Fibroblast of skin of scalp (primary cell): ENCODE data around the gene ERRFI1. TPM values are rescaled to one million over a fixed set of nuclear protein-coding genes. Genes with fewer than 3 reads are reported as not detected.
"Not testable (repeated sequence)": the region's sequence is repeated elsewhere in the genome, so short reads cannot be mapped to it uniquely, and the experiment has no call there.

Source experiments
- DNase-seq: peaks from one replicate; pipeline ENCODE4 v3.0.0-alpha.2; 2013
- polyA plus RNA-seq, 2 experiments: library from polyadenylated mRNA; unstranded; fragments of 120-200 nt; gene quantifications; one replicate each; pipeline ENCODE4 v1.2.1, GENCODE V29; 2013; ENCODE audit not compliant: insufficient read length in 2 of 2

The ERRFI1 gene, protein sequence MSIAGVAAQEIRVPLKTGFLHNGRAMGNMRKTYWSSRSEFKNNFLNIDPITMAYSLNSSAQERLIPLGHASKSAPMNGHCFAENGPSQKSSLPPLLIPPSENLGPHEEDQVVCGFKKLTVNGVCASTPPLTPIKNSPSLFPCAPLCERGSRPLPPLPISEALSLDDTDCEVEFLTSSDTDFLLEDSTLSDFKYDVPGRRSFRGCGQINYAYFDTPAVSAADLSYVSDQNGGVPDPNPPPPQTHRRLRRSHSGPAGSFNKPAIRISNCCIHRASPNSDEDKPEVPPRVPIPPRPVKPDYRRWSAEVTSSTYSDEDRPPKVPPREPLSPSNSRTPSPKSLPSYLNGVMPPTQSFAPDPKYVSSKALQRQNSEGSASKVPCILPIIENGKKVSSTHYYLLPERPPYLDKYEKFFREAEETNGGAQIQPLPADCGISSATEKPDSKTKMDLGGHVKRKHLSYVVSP
- polyA plus RNA-seq (2013, experiment 1 of 2; ENCODE audit: insufficient read length), result 52.0 TPM
- 57.1 TPM for polyA plus RNA-seq (2013, experiment 2 of 2; ENCODE audit: insufficient read length)

DNA sequence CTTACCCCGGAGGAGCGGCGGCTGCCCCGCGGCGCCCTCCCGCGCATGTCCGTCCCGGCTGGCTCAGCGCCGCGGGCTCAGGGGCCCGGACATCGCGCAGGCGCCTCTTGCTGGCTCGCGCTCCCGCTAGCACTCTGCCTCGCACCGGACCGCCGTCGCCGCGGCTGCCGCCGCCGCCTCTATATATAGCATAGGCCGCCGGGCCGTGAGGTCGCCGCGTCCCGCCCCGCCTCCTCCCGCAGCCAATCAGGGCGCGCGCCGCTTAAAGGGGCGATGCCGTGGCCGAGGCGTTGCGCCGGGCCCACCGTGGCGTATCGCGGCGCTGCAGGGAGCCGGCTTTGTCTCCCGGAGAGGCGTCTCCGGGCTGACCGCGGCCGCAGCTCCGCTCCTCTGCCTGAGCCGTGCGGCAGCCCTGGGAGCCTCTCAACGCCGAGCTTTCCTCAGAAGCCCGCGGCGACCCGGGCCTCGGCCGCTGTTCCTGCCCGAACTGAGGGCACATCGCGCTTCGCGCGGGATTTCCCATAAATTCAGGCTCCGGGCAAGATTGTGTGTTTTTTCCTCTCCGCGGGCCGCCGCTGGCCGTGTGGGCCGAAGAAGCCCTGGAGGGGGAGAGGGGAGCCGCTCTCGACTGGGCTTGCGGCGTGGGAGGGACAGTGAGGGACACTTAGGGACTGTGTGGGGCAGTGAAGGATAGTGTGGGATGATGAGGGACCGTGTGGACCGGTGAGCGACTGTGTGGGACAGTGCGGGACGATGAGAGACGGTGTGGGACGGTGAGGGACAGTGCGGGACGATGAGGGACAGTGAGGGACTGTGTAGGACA, at the start of gene ERRFI1:
TSS of gene ERRFI1 (minus strand) at position 157 of the 823 bp plus-strand sequence. CDS start 10,690 bp downstream, outside the sequence.
- peak; percentile 97 for DNase-seq

DNA sequence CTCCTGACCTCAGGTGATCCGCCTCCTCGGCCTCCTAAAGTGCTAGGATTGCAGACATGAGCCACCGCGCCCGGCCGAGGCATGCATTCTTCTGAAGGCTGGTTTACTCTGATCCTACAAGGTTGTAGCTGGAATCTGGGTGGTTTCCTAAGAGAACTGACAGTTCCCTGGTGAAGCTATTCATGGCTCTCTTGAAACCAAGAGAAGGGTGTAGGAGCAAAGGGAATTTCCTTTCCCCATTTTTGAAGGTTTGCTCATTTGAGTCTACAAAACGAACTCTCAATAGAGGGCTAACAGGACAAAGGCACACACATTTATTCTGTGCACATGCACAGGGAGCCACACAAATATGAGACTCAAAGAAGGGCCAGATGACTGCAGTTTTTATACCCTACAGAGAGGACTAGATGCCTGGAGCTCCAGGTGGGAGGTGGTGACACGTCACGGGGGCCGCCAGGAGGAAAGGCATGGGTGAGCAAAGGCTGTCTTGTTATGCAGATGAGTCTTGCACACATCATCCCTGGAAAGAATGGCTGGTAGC, 49.5 kb upstream of the ERRFI1 start:
- DNase-seq, result no peak

DNA sequence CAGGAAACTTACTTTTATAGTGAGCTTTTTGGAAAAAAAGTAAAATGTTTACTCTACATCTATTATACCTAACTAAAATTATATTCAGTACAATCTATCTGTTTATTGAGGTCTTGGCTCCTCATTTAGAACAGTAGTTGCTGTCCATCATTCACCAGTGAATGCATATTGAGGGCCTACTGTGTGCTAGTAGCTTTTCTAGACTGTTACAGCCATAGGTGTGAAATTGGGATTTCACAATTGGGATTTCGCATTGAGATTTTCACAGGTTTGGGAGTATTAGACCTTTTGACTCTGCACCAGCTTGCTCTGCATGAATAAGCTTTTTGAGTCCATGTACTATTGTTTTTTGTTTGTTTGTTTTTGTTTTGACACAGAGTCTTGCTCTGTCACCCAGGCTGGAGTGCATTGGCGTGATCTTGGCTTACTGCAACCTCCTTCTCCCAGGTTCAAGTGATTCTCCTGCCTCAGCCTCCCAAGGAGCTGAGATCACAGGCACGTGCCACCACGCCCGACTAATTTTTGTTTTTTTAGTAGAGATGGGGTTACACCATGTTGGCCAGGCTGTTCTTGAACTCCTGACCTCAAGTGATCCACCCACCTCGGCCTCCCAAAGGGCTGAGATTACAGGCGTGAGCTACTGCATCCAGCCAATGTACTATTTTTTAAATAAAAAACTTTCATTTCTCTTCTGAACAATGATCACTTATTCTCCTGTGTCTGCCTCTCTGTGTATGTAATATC, 47.2 kb upstream of the ERRFI1 start:
- DNase-seq, result no peak

DNA sequence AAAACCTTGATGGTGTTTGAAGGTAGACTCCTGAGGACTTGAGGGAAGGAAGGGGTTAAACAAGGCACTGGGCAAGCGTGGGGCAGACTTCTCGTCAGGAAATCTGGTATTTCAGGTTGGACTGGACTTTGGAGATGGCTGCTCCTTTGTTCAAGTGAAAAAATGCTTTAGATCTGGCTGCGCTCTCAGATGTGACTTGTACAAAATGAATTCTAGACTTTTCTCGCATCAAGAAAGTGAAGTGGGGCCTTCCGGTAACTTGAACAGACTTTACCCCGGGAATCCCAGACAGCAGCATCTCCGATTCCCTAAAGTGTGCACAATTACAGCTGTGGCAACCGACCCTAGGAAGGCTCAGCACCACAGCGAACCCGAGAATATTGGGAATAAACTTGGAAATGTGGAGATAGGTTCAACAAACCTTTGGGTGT, 44.3 kb upstream of the ERRFI1 start:
- no peak for DNase-seq

DNA sequence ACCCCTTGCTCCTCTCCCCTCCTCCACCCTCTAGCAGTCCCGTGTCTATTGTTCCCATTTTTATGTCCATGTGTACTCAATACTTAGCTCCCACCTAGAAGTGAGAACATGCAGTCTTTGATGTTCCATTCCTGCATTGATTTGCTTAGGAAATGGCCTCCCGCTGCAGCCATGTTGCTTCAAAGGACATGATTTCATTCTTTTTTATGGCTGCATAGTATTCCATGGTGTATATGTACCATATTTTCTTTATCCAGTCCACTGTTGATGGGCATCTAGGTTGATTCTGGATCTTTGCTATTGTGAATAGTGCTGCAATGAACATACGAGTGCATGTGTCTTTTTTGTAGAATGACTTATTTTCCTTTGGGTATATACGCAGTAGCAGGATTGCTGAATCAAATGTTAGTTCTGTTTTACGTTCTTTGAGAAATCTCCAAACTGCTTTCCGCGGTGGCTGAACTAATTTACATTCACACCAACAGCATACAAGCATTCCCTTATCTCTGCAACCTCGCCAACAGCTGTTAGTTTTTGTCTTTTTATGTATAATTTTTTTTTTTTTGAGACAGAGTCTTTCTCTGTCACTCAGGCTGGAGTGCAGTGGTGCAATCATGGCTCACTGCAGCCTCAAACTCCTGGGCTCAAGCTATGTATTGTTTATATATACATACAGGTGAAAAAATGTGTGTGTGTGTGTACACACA, 43.7 kb upstream of the ERRFI1 start:
- not testable (repeated sequence) for DNase-seq

DNA sequence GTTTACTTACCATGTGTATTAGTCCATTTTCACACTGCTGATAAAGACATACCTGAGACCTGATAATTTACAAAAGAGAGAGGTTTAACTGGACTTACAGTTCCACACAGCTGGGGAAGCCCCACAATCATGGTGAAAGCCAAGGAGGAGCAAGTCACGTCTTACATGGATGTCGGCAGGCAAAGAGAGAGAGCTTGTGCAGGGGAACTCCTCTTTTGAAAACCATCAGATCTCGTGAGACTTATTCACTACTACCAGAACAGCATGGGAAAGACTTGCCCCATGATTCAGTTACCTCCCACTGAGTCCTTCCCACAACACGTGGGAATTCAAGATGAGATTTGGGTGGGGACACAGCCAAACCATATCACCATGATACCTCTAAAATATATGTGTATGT, 39.3 kb upstream of the ERRFI1 start:
- peak; percentile 38 for DNase-seq

DNA sequence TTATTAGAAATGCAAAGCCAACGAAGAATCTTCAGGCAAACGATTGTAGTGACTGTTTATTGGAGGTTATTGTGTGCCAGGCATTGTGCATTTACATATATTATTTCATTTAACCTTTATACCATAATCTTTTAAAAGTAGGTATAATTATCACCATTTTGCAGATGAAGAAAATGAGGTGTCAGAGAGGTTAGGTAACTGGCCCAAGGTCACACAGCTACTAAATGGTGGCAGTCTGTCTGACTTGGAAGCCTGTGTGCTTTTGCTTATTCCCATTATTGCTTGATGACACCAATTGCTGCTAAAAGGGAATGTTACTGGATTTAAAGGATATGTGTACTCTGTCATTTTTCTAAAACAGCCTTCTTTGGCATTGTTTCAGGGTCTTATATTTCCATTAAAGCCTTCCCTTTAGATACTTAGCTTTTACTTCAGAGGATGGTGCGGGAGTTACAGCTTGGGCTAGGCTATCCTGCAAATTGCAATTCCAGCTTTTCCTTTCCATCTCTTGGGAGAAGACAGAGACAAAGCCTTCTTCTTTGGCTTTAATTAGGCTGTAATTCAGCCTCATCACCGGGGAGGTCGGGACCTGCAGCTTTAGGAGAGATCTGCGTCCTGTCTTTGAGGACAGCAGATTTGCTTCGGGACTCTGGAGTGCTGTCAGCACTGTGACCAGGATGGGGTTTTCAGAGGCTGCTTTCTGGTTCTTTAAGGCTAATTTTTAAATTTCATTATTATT, 37.4 kb upstream of the ERRFI1 start:
- no peak for DNase-seq

DNA sequence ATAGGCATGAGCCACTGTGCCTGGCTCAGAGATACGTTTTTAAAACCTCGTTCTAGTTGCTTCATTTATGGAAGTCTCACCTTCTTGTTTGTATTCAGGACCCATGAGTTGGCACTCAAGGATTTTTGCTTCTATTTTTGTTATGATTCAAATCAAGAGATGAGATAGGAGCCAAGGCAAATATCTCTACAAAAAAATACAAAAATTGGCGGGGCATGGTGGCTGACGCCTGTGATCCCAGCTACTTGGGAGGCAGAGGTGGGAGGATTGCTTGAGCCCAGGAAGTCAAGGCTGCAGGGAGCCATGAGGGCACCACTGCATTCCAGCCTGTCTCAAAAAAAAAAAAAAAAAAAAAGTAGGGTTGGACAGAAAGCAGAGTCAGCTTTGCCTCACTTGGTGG, 36.8 kb upstream of the ERRFI1 start:
- no peak for DNase-seq

DNA sequence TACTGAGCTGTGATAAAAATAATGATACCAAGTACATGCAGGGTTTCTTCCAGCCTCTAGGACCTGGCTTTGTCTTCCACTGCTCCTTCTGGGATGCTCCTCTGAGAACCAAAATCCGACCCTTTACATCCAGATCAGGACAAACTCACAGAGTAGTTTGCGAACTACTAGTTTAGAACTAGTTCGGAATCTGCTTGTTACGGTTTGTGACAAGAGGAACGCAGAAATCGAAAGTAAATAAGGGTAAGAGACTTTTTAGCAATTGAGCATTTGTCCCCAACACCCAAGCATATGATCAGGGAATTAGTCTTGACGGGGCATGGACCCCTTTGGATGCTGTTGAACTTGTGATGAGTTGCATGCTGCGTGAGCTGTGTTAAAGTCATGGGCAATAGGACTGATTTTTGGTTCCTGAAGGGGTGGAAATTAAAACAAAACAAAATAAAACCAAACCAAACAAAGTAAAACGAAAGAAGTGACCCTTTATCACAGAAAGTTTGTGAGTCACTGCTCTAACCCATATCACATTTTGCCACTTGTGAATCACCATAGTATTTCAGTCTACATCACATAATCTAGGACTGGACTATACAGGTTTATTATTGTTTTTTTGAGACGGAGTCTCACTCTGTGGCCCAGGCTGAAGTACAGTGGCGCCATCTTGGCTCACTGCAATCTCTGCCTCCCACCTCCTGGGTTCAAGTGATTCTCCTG, 35.7 kb upstream of the ERRFI1 start:
- peak; percentile 57 for DNase-seq

DNA sequence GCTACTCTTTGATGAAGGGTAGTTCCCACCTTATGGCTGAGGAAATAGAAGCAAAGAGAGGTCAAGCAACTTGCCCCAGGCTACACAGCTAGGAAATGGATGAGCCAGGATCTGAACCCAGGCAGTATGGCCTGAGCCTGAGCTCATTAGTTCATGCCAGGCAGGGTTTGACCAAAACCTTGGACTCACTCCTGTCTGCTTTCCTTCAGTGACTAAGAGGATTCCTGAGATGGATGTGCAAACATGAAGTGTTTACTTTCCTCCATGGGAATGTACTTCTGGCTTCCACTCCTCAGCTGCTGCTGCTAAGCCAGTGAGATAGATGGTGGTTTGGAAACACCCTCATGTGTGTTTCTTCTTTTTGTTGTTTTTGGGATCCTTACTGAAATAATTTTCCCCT, 35.1 kb upstream of the ERRFI1 start:
- DNase-seq, result peak; percentile 98

DNA sequence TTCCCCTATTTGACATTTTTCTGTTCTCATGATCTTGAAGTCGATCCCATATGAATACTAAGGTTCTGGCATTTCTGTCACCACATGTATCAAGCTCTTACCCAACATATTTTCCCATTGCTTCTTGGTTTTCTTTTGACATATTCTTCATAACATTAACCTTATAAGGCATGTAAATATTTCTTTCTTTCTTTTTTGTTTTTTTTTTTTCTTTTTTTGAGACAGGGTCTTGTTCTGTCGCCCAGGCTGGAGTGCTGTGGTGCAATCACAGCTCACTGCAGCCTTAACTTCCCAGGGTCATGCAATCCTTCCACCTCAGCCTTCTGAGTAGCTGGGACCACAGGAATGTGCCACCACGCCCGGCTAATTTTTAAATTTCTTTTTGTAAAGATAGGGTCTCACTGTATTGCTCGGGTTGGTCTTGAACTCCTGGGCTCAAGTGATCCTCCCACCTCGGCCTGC, 33.1 kb upstream of the ERRFI1 start:
- DNase-seq, result peak; percentile 98

DNA sequence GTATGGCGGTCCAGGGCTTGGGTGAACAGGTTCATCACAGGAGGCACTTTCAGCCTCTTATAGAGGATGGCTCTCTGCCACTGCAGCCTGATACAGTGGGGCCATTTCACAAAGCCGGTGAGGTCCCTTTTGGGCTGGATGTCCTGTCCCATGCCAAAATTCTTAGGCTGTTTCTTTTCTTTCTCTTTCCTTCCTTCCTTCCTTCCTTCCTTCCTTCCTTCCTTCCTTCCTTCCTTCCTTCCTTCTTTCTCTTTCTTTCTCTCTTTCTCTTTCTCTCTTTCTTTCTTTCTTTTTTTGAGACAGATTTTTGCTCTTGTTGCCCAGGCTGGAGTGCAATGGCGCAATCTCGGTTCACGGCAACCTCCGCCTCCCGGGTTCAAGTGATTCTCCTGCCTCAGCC, 31.7 kb upstream of the ERRFI1 start:
- DNase-seq, result not testable (repeated sequence)

DNA sequence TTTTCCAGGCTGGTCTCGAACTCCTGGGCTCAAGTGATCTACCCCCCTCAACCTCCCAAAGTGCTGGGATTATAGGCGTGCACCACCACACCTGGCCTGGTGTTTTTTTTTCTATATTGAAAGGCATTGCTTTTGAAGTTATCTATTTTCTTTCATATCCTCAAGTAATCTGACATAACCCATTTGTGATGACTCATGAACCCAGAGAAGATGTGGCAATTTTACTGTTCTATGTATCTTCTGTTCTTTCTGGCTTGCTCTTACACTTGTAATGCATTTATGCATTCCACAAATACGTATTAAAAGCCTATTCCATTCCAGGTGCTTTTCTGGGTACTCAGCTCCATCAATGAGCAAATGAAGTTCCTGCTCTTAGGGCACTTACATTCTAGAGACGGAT, 29.9 kb upstream of the ERRFI1 start:
- DNase-seq, result peak; percentile 78

DNA sequence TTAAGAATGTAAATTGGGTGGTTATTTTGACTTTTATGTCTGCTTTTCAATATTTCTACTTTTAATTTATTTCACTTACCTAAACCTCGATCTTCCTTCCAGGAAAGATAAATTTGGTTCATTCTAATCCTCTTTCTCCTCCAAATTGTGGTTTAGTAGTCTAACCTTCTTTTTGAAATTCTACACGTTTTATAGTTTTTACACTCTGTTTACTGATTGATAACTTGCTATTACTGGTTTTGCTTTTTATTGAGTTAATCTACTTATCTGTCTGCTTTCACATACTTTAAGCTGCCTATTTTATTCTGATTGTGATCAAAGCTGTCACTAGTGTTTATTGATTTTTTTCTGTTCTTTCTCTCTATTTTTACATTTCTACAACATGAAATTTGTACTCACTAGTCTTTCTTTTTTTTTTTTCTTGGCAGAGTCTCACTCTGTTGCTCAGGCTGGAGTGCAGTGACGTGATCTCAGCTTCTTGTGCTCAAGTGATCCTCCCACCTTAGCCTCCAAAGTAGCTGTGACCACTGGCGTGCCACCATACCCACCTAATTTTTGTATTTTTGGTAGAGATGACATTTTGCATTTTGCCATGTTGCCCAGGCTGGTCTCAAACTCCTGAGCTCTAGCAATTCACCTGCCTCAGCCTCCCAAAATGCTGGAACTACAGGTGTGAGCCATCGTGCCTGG, 27.9 kb upstream of the ERRFI1 start:
- DNase-seq, result no peak

DNA sequence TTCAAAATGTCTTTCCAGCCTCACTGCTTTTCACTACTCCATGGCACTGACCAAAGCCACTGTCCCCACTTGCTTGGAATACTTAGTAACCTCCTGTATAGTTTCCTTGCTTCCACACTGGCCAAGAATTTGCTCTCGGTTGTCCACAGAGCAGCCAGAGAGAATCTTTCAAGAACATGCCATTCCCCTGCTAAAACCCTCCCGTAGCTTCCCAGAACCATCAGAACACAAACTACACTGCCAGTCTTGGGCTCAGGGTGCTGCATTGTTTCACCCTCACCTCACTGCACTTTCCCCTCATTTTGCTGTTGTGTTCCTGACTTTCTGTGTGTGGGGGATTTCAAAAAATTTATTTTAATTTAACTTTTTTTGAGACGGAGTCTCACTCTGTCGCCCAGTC, 25.5 kb upstream of the ERRFI1 start:
- DNase-seq, result no peak

DNA sequence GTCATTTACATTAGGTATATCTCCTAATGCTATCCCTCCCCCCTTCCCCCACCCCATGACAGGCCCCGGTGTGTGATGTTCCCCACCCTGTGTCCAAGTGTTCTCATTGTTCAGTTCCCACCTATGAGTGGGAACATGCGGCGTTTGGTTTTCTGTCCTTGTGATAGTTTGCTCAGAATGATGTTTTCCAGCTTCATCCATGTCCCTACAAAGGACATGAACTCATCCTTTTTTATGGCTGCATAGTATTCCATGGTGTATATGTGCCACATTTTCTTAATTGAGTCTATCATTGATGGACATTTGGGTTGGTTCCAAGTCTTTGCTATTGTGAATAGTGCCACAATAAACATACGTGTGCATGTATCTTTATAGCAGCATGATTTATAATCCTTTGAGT, 23.1 kb upstream of the ERRFI1 start:
- not testable (repeated sequence) for DNase-seq

DNA sequence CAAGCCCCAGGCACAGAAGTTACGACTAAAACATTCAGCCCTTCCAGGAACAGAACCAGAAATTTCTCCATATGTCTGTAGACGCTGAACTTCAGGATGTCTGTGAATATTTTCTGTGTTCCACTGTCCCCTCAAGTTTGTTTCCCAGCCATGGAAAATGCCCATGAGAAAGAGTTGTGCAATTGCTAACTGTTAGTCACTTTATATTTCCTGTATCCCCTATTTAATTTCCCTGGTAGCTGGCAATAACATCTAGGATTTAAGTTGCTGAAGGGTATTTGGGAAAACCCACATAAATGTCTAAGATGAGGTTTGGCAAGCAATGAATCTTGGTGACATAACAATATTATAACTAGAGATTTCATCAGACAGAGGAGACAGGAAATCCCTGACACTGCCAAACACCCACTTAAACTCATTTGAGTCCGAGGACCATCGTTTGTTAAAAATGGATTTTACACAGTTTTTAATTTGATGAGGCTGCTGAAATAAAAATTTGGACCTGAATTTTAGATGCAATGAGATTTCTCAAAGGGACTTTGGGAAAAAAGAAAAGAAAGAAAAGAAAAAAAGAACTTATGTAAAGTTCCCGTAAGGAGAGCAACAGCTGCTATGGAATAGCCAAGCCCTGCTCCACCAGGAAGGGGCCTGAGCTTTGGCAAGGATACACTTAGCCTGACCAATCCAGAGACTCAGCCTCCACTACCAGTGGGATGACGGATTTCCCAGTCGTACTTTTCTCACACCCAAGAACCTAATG, 21.8 kb upstream of the ERRFI1 start:
- peak; percentile 96 for DNase-seq

DNA sequence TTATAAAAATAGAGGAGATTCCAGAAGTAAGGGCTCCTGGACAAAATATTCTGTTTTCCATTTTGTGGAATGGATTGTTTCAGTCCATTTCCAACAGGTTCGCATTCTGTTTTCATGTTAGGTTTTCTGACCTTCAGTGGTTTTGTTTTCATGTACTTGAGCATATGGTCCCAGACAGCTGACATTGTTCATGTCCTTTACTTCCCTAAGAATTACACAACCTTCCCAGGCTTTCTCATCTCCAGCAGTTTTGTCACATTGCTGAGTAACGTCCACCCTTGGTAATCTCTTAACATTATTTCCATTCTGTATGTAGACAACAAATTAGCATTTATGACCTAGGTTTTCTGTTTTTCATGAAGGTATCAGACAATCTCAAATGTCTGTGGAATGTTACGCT, 21.0 kb upstream of the ERRFI1 start:
- no peak for DNase-seq

DNA sequence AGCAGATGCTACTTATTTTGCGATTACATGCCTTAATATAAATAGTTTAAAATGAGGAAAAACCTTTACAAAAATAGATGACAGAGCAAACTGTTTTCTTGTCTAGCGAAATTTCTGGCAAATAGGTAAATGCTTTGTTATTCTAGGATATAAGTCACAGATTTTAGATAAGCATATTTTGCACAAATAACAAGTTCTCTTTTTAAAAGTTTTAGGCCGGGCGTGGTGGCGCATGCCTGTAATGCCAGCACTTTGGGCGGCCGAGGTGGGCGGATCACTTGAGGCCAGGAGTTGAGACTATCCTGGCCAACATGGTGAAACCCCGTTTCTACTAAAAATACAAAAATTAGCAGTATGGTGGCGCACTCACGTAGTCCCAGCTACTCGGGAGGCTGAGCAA, 20.3 kb upstream of the ERRFI1 start:
- no peak for DNase-seq
